ENCODE results near the gene ARSI.

Gene ARSI

GRCh38 chr5:150246835-150247234, 55.9 kb downstream of the ARSI start:
- Histone ChIP-seq H3K36me3 (ENCODE audit: control insufficient read depth in 2 of 2, insufficient read depth in 1 of 2, low read length in 2 of 2) (no peaks in the 10 kb centered on the region), H3K9me3 (ENCODE audit: control insufficient read depth, insufficient read depth, low read depth, low read length) (no peaks in the 10 kb centered on the region), H3K27ac (ENCODE audit: extremely low read depth, low read depth, low read length) (no peak overlapping the region), H3K4me3 (ENCODE audit: low read depth, low read length) (no peak overlapping the region), H3K4me1 (ENCODE audit: control insufficient read depth, insufficient read depth, low read length) (no peaks in the 10 kb centered on the region)
- CTCF ChIA-PET, result interaction anchor here (0.8 to 1.4 kb wide), 4 partner anchors 8 to 628 kb away, joined by 3 to 4 read pairs (median 3); no protein-coding TSS in a partner anchor
- POLR2A ChIA-PET, result no interaction called here
- no peak for TF ChIP-seq ZXDB (tag by site-specific recombination; IDR thresholded peaks at IDR 0.05)
- TF ChIP-seq ZSCAN5A (tag by site-specific recombination; IDR thresholded peaks at IDR 0.05), result no peak
- no peak for TF ChIP-seq ZNF670 (tag by site-specific recombination; IDR thresholded peaks at IDR 0.05; ENCODE audit: low read depth)
- no peak for TF ChIP-seq ZNF639 (tag by site-specific recombination; IDR thresholded peaks at IDR 0.05)
- TF ChIP-seq PRDM6 (tag by site-specific recombination; IDR thresholded peaks at IDR 0.05), result no peak
- no peak for TF ChIP-seq ZNF37A (tag by site-specific recombination; IDR thresholded peaks at IDR 0.05)
- TF ChIP-seq ZNF24 (tag by site-specific recombination; IDR thresholded peaks at IDR 0.05), result no peak
- no peak for TF ChIP-seq KLF16 (tag by site-specific recombination; IDR thresholded peaks at IDR 0.05)
- TF ChIP-seq ZNF214 (tag by site-specific recombination; IDR thresholded peaks at IDR 0.05; ENCODE audit: borderline replicate concordance), result no peak

- no peak overlapping the region for H3K27ac ChIP-seq (ENCODE audit: extremely low read depth, low read depth, low read length)
- CTCF ChIA-PET, result interaction anchor here (0.6 to 1.4 kb wide), 5 partner anchors 9 to 627 kb away, joined by 3 to 8 read pairs (median 3); no protein-coding TSS in a partner anchor
Observed at GRCh38 chr5:150246429-150246828, 56.3 kb downstream of the ARSI start.

More at GRCh38 chr5:150246429-150246828, 56.3 kb downstream of the ARSI start:
- Histone ChIP-seq H3K36me3 (ENCODE audit: control insufficient read depth in 2 of 2, insufficient read depth in 1 of 2, low read length in 2 of 2) (no peaks in the 10 kb centered on the region), H3K4me1 (ENCODE audit: control insufficient read depth, insufficient read depth, low read length) (no peaks in the 10 kb centered on the region), H3K4me3 (ENCODE audit: low read depth, low read length) (no peak overlapping the region), H3K9me3 (ENCODE audit: control insufficient read depth, insufficient read depth, low read depth, low read length) (no peaks in the 10 kb centered on the region)
- TF ChIP-seq ZSCAN5A (tag by site-specific recombination; IDR thresholded peaks at IDR 0.05), result no peak
- TF ChIP-seq ZNF302 (tag by site-specific recombination; IDR thresholded peaks at IDR 0.05; ENCODE audit: low read depth), result no peak
- no peak for TF ChIP-seq ZBTB48 (tag by site-specific recombination; IDR thresholded peaks at IDR 0.05)
- TF ChIP-seq ZFHX2 (tag by site-specific recombination; conservative IDR thresholded peaks at IDR 0.05), result no peak
- POLR2A ChIA-PET, result no interaction called here

Measured in HEK293 (cell line).